ENCODE measurements around the gene QSOX1.

The QSOX1 gene

GRCh38 chr1:180243517-180244221 lies 89.0 kb downstream of the QSOX1 start:
- Histone ChIP-seq H4K20me1 (ENCODE audit: low read depth, low read length) (no peaks in the 10 kb centered on the region), H3K36me3 (ENCODE audit: low read length) (no peaks in the 10 kb centered on the region), H3F3A (ENCODE audit: insufficient read depth) (no peaks in the 10 kb centered on the region), H3K4me3 (ENCODE audit: insufficient read depth, low read length, poor library complexity, severe bottlenecking) (no peak overlapping the region), H3K9ac (ENCODE audit: low read length) (no peak overlapping the region), H3K9me2 (replicated peaks; ENCODE audit: insufficient read depth, low read length) (no peaks in the 10 kb centered on the region), H3K79me2 (ENCODE audit: insufficient read depth, low read length) (no peaks in the 10 kb centered on the region), H2AFZ (ENCODE audit: low read depth, low read length, severe bottlenecking) (no peak overlapping the region), H3K27ac (ENCODE audit: low read depth, low read length) (no peak overlapping the region), H3K4me2 (ENCODE audit: low read depth, low read length, poor library complexity, severe bottlenecking) (no peak overlapping the region), H3K9me3 (ENCODE audit: insufficient read depth, low read length) (no peaks in the 10 kb centered on the region), H3K27me3 (ENCODE audit: low read length) (no peaks in the 10 kb centered on the region)
- TF ChIP-seq CTCF (IDR thresholded peaks at IDR 0.05; ENCODE audit: insufficient read depth, low read length, poor library complexity, severe bottlenecking) (no peak), EZH2phosphoT487 (conservative IDR thresholded peaks at IDR 0.05; ENCODE audit: low read length) (no peak)

- H3F3A ChIP-seq (ENCODE audit: insufficient read depth), result no peaks in the 10 kb centered on the region
- H3K9ac ChIP-seq (ENCODE audit: low read length), result no peak overlapping the region
- no peaks in the 10 kb centered on the region for H3K36me3 ChIP-seq (ENCODE audit: low read length)
- no peaks in the 10 kb centered on the region for H4K20me1 ChIP-seq (ENCODE audit: low read depth, low read length)
- H3K27me3 ChIP-seq (ENCODE audit: low read length), result no peaks in the 10 kb centered on the region
- TF ChIP-seq EZH2phosphoT487 (conservative IDR thresholded peaks at IDR 0.05; ENCODE audit: low read length), result no peak
- no peak for TF ChIP-seq CTCF (IDR thresholded peaks at IDR 0.05; ENCODE audit: insufficient read depth, low read length, poor library complexity, severe bottlenecking)
- H3K9me3 ChIP-seq (ENCODE audit: insufficient read depth, low read length), result no peaks in the 10 kb centered on the region
- H3K4me3 ChIP-seq (ENCODE audit: insufficient read depth, low read length, poor library complexity, severe bottlenecking), result no peak overlapping the region
- H3K9me2 ChIP-seq (replicated peaks; ENCODE audit: insufficient read depth, low read length), result no peaks in the 10 kb centered on the region
- H3K79me2 ChIP-seq (ENCODE audit: insufficient read depth, low read length), result no peaks in the 10 kb centered on the region
- H3K4me2 ChIP-seq (ENCODE audit: low read depth, low read length, poor library complexity, severe bottlenecking), result no peak overlapping the region
- H3K27ac ChIP-seq (ENCODE audit: low read depth, low read length), result no peak overlapping the region
- H2AFZ ChIP-seq (ENCODE audit: low read depth, low read length, severe bottlenecking), result no peak overlapping the region
Observed at GRCh38 chr1:180244840-180245239, 90.2 kb downstream of the QSOX1 start.

GRCh38 chr1:180246579-180246978 lies 91.9 kb downstream of the QSOX1 start:
- H3K27ac ChIP-seq (ENCODE audit: low read depth, low read length), result no peak overlapping the region
- TF ChIP-seq CTCF (IDR thresholded peaks at IDR 0.05; ENCODE audit: insufficient read depth, low read length, poor library complexity, severe bottlenecking) (no peak), EZH2phosphoT487 (conservative IDR thresholded peaks at IDR 0.05; ENCODE audit: low read length) (no peak)
- no peak overlapping the region for H2AFZ ChIP-seq (ENCODE audit: low read depth, low read length, severe bottlenecking)
- no peaks in the 10 kb centered on the region for H3F3A ChIP-seq (ENCODE audit: insufficient read depth)
- H4K20me1 ChIP-seq (ENCODE audit: low read depth, low read length), result no peaks in the 10 kb centered on the region
- H3K4me2 ChIP-seq (ENCODE audit: low read depth, low read length, poor library complexity, severe bottlenecking), result no peak overlapping the region
- H3K9me3 ChIP-seq (ENCODE audit: insufficient read depth, low read length), result no peaks in the 10 kb centered on the region
- H3K36me3 ChIP-seq (ENCODE audit: low read length), result no peaks in the 10 kb centered on the region
- no peak overlapping the region for H3K4me3 ChIP-seq (ENCODE audit: insufficient read depth, low read length, poor library complexity, severe bottlenecking)
- no peaks in the 10 kb centered on the region for H3K9me2 ChIP-seq (replicated peaks; ENCODE audit: insufficient read depth, low read length)
- no peak overlapping the region for H3K9ac ChIP-seq (ENCODE audit: low read length)
- H3K27me3 ChIP-seq (ENCODE audit: low read length), result no peaks in the 10 kb centered on the region
- no peaks in the 10 kb centered on the region for H3K79me2 ChIP-seq (ENCODE audit: insufficient read depth, low read length)

All from SU-DHL-6 (cell line).